ENCODE data around the gene WDR33.
"Not testable (repeated sequence)": the region's sequence is repeated elsewhere in the genome, so short reads cannot be mapped to it uniquely, and the experiment has no call there.

Gene WDR33

DNA sequence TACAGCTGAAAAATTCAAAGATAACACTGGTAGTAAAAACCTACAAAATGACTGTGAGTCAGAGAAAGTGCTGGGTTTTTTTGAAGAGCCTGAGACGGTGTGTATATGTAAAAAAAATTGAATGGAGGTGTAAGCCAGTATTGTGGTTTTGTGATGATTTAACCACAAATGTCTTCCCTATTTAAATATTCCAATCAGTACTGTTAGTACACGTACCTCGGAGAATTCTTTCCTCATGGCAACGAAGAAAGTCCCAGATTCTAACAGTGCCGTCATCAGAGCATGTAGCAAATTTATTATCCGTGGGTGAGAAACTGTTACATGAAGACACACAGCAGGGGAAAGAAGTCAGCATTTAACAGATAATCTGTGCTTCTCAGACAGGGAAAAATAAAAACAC is 48.1 kb downstream of the WDR33 start:
- TF ChIP-seq, protein P1, sequence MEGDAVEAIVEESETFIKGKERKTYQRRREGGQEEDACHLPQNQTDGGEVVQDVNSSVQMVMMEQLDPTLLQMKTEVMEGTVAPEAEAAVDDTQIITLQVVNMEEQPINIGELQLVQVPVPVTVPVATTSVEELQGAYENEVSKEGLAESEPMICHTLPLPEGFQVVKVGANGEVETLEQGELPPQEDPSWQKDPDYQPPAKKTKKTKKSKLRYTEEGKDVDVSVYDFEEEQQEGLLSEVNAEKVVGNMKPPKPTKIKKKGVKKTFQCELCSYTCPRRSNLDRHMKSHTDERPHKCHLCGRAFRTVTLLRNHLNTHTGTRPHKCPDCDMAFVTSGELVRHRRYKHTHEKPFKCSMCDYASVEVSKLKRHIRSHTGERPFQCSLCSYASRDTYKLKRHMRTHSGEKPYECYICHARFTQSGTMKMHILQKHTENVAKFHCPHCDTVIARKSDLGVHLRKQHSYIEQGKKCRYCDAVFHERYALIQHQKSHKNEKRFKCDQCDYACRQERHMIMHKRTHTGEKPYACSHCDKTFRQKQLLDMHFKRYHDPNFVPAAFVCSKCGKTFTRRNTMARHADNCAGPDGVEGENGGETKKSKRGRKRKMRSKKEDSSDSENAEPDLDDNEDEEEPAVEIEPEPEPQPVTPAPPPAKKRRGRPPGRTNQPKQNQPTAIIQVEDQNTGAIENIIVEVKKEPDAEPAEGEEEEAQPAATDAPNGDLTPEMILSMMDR (IDR thresholded peaks at IDR 0.05; ENCODE audit: low read depth, low read length, missing control alignments): no peak
- no peak overlapping the region for H3K4me3 ChIP-seq (ENCODE audit: low read depth, low read length)
- no peak for DNase-seq (ENCODE audit: low read depth)

DNA sequence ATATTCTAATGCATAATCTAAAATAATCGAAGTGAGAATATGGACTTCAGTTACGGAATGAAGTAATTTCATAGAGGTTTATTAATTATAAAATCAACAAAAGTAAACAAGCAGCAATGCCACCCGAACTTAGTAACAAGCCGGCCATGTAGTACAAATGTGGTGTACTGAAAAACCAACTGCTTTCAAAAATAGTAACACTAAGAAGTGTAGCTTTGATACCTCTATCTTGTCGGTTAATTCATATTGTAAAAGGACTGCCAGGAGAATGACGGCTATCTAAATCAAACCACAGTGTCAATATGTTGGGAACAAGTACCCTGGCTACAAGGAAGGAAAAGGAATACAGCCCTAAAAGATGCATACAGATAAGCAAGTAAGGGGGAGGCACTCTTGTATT is 48.5 kb downstream of the WDR33 start:
- TF ChIP-seq, protein P1 (IDR thresholded peaks at IDR 0.05; ENCODE audit: low read depth, low read length, missing control alignments): no peak
- no peak for DNase-seq (ENCODE audit: low read depth)
- no peak overlapping the region for H3K4me3 ChIP-seq (ENCODE audit: low read depth, low read length)

DNA sequence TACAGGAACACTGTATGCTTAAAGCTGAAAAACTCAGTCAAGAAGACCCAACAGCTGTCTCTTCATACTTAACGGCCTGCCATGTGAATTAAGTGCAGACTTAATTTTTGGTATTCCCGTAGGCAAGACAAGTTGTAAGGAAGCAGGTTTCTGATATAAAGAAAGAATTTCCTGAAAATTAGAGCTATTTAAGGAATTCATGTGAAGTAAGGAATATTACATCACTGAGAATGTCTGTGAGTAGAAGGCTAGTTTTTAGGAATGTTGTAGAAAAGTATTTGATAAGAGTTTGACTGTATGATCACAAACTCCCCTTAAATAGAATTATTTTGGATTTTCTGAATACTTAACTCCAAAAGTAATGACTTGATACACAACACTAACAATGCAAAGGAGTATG is 51.0 kb downstream of the WDR33 start:
- TF ChIP-seq, protein P1 (IDR thresholded peaks at IDR 0.05; ENCODE audit: low read depth, low read length, missing control alignments): no peak
- no peak overlapping the region for H3K4me3 ChIP-seq (ENCODE audit: low read depth, low read length)
- no peak for DNase-seq (ENCODE audit: low read depth)

DNA sequence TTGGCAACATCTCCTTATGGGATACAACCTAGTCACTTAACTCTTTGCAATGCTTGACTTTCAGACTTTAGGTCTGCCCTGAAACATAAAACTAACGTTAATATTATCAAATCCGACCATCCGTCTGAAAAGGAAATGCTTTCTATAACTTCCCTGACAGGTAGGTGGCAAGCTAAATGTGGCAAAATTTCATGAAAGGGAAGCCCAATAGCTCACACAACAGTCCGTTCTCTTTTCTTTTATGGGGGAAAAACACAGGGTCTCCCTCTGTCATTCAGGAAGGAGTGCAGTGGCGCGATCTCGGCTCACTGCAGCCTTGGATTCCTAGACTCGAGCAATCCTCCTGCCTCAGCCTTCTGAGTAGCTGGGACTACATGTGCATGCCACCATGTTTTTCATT is 56.8 kb downstream of the WDR33 start:
- H3K4me3 ChIP-seq (ENCODE audit: low read depth, low read length): no peak overlapping the region
- no peak for DNase-seq (ENCODE audit: low read depth)
- TF ChIP-seq, protein P1 (IDR thresholded peaks at IDR 0.05; ENCODE audit: low read depth, low read length, missing control alignments): no peak

DNA sequence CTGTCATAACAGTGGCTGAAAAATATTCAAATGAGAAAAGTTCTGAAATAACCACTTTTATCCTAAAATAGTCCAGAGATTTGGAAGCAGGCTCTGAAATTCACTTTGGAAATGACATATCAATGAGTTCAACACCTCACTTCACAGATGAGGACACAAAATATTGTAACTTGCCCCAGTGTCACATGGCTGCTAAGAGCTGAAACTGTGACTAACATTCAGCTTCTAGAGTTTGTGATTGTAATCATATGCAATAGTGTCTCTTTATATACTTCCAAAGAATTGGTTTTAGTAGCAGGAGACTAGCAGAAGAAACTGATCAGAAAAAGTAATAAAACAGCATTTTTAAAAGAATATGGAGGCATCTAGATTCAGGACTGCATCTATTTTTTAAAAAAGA is 57.6 kb downstream of the WDR33 start:
- no peak for DNase-seq (ENCODE audit: low read depth)
- H3K4me3 ChIP-seq (ENCODE audit: low read depth, low read length): no peak overlapping the region
- TF ChIP-seq, protein P1 (IDR thresholded peaks at IDR 0.05; ENCODE audit: low read depth, low read length, missing control alignments): no peak

DNA sequence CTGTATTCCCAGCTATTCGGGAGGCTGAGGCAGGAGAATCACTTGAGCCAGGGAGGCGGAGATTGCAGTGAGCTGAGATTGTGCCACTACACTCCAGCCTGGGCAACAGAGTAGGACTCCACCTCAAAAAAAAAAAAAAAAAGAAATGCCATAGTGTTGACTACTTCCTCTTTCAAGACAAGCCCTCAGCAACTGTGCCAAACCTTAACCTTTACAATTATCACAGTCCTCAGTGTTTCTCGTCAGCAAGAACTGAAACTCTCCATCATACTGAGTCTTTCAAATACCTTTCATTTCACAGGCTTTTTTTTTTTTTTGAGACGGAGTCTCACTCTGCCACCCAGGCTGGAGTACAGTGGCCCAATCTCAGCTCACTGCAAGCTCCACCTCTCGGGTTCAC is 61.4 kb downstream of the WDR33 start:
- not testable (repeated sequence) for H3K4me3 ChIP-seq (ENCODE audit: low read depth, low read length)
- peak; percentile 91 for DNase-seq (ENCODE audit: low read depth)

DNA sequence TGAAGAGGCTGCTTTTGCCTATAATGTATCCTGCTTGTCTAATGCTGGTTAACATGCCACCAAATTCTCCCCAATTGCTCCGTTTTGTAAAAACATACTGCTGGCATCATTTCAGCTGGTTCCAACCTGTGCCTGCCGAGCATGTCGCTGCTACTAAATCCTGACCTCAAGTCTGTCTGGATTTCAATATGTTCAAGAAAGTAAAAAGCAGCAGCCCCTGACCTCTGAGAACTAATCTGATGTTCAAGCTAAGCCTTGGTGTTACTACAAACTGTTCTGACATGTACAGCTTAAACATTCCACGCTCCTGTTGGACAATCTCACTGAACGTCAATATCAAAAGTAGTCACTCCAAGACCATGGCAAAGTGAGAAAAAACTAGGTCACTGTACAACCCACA is 63.4 kb downstream of the WDR33 start:
- no peak overlapping the region for H3K4me3 ChIP-seq (ENCODE audit: low read depth, low read length)
- TF ChIP-seq, protein P1 (IDR thresholded peaks at IDR 0.05; ENCODE audit: low read depth, low read length, missing control alignments): no peak
- DNase-seq (ENCODE audit: low read depth): no peak

Measured in GM12864 (cell line).